HL-60/S4 treated with retinoic acid at 250 ng/mL for 4 days and 3 days (cell line): ENCODE data around the gene NISCH.

ENCODE experiments used
- in situ Hi-C: fragments of 300-500 bp; cut with MboI; formaldehyde crosslinking; loops from 2 replicates; pipeline ENCODE4 v1.7.0; 2022; ENCODE audit warnings: low sequenced_read_pairs

The NISCH gene

DNA sequence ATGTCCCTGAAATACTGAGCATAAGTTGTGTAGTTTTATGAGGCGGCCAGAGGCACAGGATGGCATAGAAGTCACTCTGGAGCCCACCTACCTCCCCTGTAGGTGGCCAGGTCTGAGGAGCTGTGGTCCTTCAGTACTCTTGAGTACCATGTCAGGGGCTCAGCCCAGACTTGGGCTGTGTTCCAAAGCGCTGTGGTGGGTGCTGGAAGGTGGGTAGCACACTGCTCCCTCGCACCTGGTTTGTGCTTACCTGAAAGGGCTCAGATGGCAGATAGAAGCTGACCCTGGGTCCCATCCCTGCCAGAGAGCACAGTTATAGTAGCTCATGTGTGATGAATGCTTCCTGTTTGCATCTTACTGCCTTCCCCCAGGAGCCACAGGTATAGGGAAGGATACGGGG lies 15.5 kb downstream of the NISCH start:
- in situ Hi-C loops = no loop called here

DNA sequence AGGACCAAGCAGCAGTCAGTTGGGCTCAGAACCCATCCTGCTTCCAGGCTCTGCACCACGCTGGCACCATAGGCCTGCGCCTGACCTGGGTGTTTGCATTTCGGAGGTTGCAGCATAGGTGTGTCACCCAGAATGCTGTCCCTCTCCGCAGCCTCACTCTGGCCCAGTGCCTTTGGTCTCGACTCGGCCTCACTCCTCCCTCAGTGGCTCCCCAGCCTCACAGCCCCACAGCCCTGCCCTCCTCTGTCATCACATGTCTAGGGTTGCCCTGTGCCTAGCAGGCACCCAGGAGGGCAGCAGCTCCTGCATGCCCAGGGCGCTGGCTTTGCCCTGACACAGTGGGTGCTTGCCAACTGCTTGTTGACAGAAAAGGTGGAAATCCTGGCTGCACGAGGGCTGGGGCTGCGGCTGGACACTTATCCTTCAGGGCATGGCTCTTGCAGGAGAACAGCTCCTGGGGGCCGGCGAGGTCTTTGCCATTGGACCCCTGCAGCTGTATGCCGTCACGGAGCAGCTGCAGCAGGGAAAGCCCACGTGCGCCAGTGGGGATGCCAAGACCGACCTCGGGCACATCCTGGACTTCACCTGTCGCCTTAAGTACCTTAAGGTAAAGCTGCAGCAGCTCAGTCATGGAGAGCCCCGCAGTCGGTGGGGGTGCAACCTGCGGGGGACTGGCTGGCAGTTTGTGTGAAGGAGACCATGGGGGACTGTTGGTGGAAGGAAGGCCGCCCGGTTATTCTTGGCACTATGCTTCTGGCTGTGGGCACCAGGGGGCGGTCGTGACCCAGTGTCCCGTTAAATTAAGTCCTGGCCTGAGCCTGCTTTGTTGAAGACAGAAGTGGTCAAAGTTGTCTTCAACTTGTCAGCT lies 16.2 kb downstream of the NISCH start:
- in situ Hi-C loops = no loop called here

DNA sequence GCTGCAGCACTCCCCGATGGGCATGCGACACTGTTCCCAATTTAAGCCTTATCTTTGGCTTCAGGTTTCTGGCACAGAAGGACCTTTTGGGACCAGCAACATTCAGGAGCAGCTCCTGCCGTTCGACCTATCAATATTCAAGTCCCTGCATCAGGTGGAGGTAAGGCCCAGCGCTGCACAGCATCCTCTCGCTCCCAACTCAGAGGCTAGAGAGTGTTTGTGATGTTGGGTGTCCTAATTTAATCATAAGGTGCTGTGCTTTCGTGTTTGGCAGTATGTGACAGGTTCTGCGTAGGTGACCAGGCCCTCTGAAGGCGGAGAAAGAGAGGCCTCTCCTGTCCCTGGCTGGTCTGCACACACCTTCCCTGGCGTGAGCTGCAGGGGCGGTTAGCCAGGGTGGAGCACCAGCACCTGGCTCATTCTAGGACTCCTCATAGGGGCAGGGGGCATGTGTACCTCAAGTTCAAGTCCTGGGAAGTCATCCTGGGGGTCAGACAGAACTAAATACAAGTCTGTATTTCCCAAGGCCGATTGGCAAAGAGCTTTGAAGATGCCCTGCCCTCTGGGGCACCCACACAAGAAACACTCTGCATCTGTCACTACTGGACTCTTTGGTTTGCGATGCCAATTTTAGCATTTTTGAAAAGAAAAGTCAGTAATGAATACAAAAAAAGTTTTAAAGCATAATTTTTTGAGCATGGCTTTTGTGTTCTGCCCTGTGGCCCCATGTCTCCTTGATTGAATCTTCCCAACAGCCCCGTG lies 17.0 kb downstream of the NISCH start:
- in situ Hi-C loops = no loop called here

- in situ Hi-C loops = no loop called here
These were observed 17.6 kb downstream of the NISCH start for GRCh38 chr3:52473026-52473425.

DNA sequence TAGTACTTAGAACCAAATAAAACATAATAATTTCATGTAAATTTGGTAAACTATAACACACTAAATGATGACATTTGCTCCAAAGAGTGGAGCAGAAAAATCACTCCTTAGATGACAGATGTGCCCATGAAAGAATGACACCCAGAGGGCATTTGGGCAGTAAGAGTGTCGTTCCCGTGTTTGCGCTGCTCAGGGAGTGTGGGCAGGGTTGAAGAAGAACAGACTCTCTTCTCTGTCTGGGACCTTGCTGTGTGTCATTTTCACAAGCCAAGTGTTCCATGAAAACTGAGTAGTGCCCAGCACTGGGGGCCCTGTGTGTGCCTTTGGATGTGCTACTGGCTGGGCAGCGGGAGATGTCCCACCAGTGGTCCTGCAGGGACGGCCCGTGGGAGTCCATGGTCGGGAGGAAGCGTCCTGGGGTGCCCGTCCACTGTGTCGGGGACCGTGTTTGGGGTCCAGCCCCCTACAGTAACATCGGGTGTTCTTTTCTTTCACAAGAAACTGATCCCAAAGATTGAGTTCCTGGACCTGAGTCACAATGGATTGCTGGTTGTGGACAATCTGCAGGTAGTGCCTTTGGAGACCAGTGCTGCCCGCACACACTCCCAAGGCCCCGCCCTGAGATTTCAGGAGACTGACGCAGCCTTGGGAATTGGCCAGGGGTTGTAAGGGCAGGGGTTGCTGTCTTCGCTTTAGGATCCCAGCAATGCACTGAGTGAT lies 21.8 kb downstream of the NISCH start:
- in situ Hi-C loops = no loop called here

DNA sequence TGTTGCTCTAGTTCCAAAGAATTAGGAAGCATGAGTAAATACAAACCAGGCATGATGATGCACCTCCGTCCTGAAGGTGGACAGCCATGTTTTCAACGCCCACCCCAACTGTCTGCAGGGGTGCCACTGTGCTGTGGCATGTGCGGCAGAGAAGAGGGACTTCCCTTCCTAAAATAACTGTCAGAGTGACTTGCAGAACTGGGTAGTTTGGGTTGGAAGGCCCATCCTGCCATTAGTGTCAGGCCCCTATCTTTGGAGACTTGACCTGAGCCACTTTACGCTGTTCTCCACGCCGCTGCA lies 22.3 kb downstream of the NISCH start:
- in situ Hi-C loops = no loop called here

DNA sequence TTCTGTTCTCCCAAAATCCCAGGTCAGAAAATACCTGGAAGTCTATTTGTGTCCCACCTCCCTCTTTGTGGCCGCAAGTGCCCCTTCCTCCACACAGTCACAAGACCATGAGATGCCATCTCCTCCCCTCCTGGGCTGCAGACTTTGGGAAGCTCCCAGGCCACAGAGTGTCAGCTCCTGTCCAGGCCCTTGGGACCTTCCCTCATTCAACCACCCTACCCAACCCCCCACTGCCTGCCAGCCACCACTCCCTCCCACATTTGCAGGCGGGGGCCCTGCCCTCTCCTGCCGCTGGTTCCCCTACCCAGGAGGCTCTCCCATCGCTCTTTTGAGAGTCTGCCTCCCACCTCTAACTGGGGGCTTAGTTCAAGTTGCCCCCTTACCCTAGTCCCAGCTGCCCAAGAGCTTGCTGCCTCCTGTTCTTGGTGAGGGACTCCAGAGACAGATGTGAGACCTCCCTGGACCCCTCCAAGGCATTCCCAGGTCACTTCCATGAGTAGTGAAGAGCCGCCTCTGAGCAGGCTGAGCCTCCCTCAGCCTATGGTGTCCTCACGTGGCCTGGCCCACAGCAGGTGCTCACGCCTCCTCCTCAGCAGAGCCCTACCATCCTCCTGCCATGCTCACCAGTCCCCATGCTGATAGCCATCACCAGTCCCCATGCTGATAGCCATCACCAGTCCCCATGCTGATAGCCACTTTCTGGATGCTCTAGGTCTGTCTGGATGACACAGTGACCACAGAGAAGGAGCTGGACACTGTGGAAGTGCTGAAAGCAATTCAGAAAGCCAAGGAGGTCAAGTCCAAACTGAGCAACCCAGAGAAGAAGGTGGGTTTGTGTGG lies 23.9 kb downstream of the NISCH start:
- in situ Hi-C loops = no loop called here

DNA sequence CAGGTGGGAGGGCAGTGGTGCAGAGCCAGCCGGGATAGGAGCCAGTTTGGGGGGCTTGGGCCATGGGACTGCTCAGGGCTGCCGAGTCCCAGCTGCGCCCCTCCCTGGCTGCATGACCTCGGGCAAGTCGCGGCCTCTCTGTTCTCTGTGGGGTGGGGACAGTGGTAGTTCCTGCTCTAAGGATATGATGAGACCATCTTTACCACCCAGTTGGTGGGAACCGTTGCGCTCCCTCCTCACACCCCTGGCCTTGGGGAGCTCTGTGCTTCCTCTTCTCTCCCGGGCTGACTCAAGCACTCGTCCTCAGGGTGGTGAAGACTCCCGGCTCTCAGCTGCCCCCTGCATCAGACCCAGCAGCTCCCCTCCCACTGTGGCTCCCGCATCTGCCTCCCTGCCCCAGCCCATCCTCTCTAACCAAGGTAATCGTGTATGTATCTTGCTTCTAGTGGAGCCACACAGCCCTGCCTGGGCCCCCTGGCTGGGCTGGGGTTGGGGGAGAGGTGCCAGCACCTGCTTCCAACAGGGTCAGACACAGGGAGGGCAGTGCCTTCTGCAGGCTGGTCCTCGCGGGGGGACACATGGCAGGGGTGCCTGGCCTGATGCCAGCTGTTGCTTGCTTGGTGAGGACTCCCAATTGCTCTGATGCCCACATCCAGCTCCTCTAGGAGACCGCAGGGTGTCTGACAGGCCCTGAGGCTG lies 24.6 kb downstream of the NISCH start:
- in situ Hi-C loops = no loop called here

GRCh38 chr3:52480768-52481715 lies 25.6 kb downstream of the NISCH start:
- in situ Hi-C loops = no loop called here

GRCh38 chr3:52481819-52482521 lies 26.6 kb downstream of the NISCH start:
- in situ Hi-C loops = no loop called here

DNA sequence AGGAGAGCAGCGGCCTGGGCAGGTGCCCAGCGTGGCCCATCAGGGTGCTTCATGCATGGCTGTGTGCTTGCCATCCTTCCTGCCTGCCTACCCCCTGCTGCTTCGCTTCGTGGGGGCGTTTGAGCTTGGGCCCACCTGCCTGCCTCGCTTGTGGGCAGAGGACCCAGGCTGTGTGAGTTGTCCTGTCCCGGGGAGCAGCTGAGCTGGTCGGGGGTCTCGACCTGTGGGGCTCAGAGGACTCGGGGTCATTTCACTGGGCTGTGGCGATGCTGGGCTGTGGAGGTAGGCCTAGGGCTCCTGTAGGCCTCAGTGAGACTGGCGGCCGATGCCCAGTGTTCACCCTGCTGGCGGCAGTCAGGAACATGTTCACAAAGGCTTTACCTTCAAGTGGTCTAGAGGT lies 27.7 kb downstream of the NISCH start:
- in situ Hi-C loops = no loop called here

DNA sequence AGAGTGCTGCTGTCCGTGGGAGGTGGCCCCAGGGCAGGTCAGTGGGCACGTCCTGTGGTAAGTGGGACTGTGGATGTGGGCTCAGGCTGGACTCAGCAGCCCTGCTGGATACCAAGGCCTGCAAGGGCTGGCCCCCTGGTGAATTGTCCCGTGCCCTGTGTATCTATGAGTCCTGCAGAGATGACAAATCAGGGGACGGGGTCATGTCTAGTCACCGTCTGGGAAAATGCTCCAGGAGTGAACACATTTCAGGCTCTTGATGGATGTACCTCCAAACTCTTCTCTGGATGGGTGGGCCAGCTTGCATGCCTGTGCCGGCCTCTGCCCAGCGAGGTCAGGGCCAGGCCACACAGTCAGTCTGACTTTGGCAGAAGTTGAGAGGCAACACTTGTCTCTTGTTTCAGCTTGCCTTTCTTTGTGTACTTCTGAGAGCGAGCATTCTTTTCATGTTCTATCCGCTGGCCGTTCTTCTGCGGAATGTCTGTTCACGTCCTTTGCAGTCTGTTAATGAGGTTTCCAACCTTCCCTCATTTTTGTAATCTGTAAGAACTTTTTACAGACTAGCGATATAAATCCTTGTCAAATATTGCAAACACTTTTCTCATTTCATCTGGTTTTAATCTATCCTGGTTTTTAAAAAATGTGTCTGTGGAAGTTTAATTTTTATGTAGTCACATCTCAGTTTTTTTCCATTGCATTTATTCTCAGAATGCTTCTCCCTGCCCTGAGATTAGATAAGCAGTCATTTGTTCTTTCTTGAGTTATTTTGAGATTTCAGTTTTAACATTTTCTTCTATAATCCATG lies 28.4 kb downstream of the NISCH start:
- in situ Hi-C loops = no loop called here

DNA sequence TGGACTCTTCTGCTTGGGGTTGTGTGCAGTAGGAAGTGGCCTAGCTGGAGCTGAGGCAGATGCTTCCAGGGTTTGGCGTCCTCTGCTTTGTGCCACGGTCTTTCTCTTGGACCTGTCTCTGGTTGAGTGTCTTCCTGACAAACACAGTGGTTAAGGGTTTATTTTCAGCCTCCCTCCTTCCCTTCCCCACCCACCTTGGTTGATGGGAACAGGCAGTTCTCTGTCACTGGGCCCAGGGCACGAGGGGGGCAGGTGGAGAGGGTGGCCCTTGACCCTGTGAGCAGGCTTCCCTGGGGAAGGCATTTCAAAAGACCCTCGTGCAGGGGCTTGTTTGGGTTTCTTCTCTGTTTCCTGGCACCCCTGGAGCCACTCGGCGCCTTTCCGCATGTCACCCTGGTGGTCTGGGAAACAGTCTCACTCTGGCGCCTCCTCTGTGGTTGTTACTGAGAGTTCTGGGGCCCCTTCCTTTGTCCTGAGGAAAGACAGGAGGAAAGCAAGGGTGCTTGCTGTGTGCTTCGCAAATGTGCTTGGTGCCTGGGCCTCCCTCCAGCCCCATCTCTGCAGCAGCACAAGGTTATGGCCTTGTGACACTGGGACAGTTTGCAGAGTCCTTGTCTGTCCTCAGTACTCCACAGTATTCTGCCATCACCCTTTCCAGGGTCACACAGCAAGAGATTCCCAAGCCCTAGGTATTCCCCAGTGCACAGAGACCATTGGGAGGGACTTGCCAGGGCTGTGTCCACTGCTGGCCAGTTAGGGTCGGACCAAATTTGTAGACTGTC lies 29.5 kb downstream of the NISCH start:
- in situ Hi-C loops = no loop called here

- in situ Hi-C loops = no loop called here
These were observed 31.8 kb downstream of the NISCH start for GRCh38 chr3:52487050-52487787.

GRCh38 chr3:52487788-52488691 lies 32.6 kb downstream of the NISCH start:
- in situ Hi-C loops = no loop called here
